ENCODE data around the gene KRTAP6-1.

KRTAP6-1 gene

DNA sequence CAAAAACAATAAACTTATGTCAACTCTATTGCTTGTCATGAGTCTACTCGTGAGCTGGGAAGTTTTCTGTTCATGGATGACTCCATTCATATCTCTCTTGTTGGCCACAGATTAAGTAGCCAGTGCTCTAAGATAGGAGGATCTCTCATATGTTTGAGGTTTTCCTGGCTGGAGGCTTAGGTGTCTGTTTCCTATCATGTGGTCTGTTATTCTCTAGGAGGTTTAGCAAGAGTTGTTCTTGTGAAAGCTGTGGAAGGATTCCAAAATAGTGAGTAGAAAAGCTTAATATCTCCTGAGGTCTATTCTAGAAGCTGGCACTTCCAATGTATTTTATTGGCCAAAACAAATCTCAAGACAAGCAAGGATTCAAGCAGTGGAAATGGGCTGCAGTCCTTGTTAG is 15.5 kb upstream of the KRTAP6-1 start:
- H3K4me3 ChIP-seq (ENCODE audit: low read length): no peak overlapping the region
- H3K79me2 ChIP-seq (ENCODE audit: control insufficient read depth, low read length): no peaks in the 10 kb centered on the region
- no peaks in the 10 kb centered on the region for H3K36me3 ChIP-seq (ENCODE audit: control insufficient read depth, low read length)
- peaks cover 2% of the 10 kb centered on the region; the same call in 1 of the 2 replicates for H3K9me3 ChIP-seq (ENCODE audit: control insufficient read depth, insufficient read depth, low read length)
- no peaks in the 10 kb centered on the region for H4K20me1 ChIP-seq (ENCODE audit: control insufficient read depth, insufficient read depth, low read depth, low read length)
- TF ChIP-seq, protein P1, sequence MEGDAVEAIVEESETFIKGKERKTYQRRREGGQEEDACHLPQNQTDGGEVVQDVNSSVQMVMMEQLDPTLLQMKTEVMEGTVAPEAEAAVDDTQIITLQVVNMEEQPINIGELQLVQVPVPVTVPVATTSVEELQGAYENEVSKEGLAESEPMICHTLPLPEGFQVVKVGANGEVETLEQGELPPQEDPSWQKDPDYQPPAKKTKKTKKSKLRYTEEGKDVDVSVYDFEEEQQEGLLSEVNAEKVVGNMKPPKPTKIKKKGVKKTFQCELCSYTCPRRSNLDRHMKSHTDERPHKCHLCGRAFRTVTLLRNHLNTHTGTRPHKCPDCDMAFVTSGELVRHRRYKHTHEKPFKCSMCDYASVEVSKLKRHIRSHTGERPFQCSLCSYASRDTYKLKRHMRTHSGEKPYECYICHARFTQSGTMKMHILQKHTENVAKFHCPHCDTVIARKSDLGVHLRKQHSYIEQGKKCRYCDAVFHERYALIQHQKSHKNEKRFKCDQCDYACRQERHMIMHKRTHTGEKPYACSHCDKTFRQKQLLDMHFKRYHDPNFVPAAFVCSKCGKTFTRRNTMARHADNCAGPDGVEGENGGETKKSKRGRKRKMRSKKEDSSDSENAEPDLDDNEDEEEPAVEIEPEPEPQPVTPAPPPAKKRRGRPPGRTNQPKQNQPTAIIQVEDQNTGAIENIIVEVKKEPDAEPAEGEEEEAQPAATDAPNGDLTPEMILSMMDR (IDR thresholded peaks at IDR 0.05; ENCODE audit: low read depth, low read length, poor library complexity, severe bottlenecking): no peak
- TF ChIP-seq EZH2phosphoT487 (IDR thresholded peaks at IDR 0.05; ENCODE audit: borderline replicate concordance, low read length): no peak
- H3K4me2 ChIP-seq (ENCODE audit: low read length): no peak overlapping the region
- no peak overlapping the region for H3K27ac ChIP-seq (ENCODE audit: low read depth, low read length)
- H3K27me3 ChIP-seq (ENCODE audit: control insufficient read depth, low read length): no peaks in the 10 kb centered on the region
- H3F3A ChIP-seq (ENCODE audit: control insufficient read depth, insufficient read depth): no peaks in the 10 kb centered on the region
- H3K9me2 ChIP-seq (replicated peaks; ENCODE audit: control insufficient read depth, low read length): no peaks in the 10 kb centered on the region
- H3K4me1 ChIP-seq (ENCODE audit: control insufficient read depth, low read length): no peaks in the 10 kb centered on the region

DNA sequence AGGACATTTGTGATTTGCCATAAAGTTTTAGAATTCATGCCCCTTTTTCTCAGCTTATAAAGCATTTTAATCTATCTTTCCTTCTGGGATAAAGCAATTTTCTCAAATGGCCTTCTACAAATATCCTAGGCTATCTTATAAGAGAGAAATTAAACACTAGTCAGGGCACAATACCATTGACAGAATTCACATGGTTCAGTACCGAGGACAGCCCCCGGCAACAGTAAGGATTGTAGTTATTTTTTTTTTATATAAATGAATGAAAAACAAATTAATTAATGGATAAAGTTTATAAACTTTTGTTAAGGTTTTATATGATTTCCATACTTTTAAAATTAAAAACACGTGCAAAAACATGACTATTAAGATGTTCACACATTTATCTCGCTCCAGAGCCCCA is 14.4 kb upstream of the KRTAP6-1 start:
- H3K27ac ChIP-seq (ENCODE audit: low read depth, low read length): no peak overlapping the region
- H3K79me2 ChIP-seq (ENCODE audit: control insufficient read depth, low read length): no peaks in the 10 kb centered on the region
- H3K4me1 ChIP-seq (ENCODE audit: control insufficient read depth, low read length): no peaks in the 10 kb centered on the region
- no peaks in the 10 kb centered on the region for H3K9me2 ChIP-seq (replicated peaks; ENCODE audit: control insufficient read depth, low read length)
- no peaks in the 10 kb centered on the region for H3F3A ChIP-seq (ENCODE audit: control insufficient read depth, insufficient read depth)
- H3K27me3 ChIP-seq (ENCODE audit: control insufficient read depth, low read length): no peaks in the 10 kb centered on the region
- H3K4me3 ChIP-seq (ENCODE audit: low read length): no peak overlapping the region
- H3K9me3 ChIP-seq (ENCODE audit: control insufficient read depth, insufficient read depth, low read length): peaks cover 5% of the 10 kb centered on the region; the same call in 1 of the 2 replicates
- H4K20me1 ChIP-seq (ENCODE audit: control insufficient read depth, insufficient read depth, low read depth, low read length): no peaks in the 10 kb centered on the region
- H3K4me2 ChIP-seq (ENCODE audit: low read length): no peak overlapping the region
- H3K36me3 ChIP-seq (ENCODE audit: control insufficient read depth, low read length): no peaks in the 10 kb centered on the region
- TF ChIP-seq, protein P1 (IDR thresholded peaks at IDR 0.05; ENCODE audit: low read depth, low read length, poor library complexity, severe bottlenecking): no peak
- no peak for TF ChIP-seq EZH2phosphoT487 (IDR thresholded peaks at IDR 0.05; ENCODE audit: borderline replicate concordance, low read length)

DNA sequence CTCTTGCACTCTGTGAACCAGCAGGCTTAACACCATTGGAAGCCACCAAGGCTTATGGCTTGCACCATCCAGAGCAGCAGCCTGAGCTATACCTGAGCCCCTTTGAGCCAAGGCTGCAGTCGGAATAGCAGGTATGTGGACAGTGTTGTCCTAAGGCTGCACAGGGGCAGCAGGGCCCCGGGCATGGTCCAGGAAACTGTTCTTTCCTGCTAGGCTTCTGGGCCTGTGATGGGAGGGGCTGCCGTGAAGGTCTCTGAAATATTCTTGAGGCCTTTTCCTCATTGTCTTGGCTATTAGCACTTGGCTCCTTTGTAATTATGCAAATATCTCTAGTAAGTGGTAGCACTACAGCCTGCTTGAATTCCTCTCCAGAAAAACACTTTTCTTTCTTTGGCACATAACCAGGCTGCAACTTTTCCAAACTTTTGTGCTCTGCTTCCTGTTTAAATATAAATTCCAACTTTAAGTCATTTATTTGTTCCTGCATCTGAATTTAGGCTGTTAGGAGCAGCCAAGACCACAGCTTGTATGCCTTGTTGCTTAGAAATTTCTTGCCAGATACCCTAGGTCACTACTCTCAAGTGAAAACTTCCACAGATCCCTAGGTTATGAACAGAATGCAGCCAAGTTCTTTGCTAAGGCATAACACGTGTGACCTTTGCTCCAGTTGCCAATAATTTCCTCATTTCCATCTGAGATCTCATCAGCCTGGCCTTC is 11.9 kb upstream of the KRTAP6-1 start:
- TF ChIP-seq, protein P1 (IDR thresholded peaks at IDR 0.05; ENCODE audit: low read depth, low read length, poor library complexity, severe bottlenecking): no peak
- no peak for TF ChIP-seq EZH2phosphoT487 (IDR thresholded peaks at IDR 0.05; ENCODE audit: borderline replicate concordance, low read length)
- Histone ChIP-seq H3K79me2 (ENCODE audit: control insufficient read depth, low read length) (no peaks in the 10 kb centered on the region), H3K4me2 (ENCODE audit: low read length) (no peak overlapping the region), H4K20me1 (ENCODE audit: control insufficient read depth, insufficient read depth, low read depth, low read length) (no peaks in the 10 kb centered on the region), H3F3A (ENCODE audit: control insufficient read depth, insufficient read depth) (no peaks in the 10 kb centered on the region), H3K27me3 (ENCODE audit: control insufficient read depth, low read length) (no peaks in the 10 kb centered on the region), H3K27ac (ENCODE audit: low read depth, low read length) (no peak overlapping the region), H3K36me3 (ENCODE audit: control insufficient read depth, low read length) (no peaks in the 10 kb centered on the region), H3K4me1 (ENCODE audit: control insufficient read depth, low read length) (no peaks in the 10 kb centered on the region), H3K4me3 (ENCODE audit: low read length) (no peak overlapping the region), H3K9me3 (ENCODE audit: control insufficient read depth, insufficient read depth, low read length) (peaks cover 2% of the 10 kb centered on the region; the same call in 1 of the 2 replicates), H3K9me2 (replicated peaks; ENCODE audit: control insufficient read depth, low read length) (no peaks in the 10 kb centered on the region)

Data from DOHH2 (cell line).